HEK293T (cell line): ENCODE data around the gene CREB5.

Source experiments
- ARNT ChIP-seq: fragments of 450-650 bp; IDR thresholded peaks from 2 replicates; pipeline ENCODE4 v1.6.1; 2017; ENCODE audit warnings: mild to moderate bottlenecking
- BHLHE40 ChIP-seq: fragments of 450-650 bp; IDR thresholded peaks from 2 replicates; pipeline ENCODE4 v1.6.1; 2016; ENCODE audit warnings: mild to moderate bottlenecking, moderate library complexity, borderline replicate concordance
- ELF4 ChIP-seq: fragments of 450-650 bp; IDR thresholded peaks from 2 replicates; pipeline ENCODE4 v1.6.1; 2017; ENCODE audit warnings: antibody characterized with exemption
- L3MBTL2 ChIP-seq: fragments of 450-650 bp; conservative IDR thresholded peaks from 2 replicates; pipeline ENCODE4 v1.6.1; 2016; ENCODE audit warnings: mild to moderate bottlenecking
- SP1 ChIP-seq: fragments of 450-650 bp; IDR thresholded peaks from 2 replicates; pipeline ENCODE4 v1.6.1; 2017
- SUZ12 ChIP-seq: fragments of 450-650 bp; IDR thresholded peaks from 2 replicates; pipeline ENCODE4 v1.6.1; 2016; ENCODE audit warnings: mild to moderate bottlenecking
- ZNF384 ChIP-seq: fragments of 450-650 bp; IDR thresholded peaks from 2 replicates; pipeline ENCODE4 v1.6.1; 2016
- TF ChIP-seq, protein P1 (sequence below): fragments of 450-650 bp; IDR thresholded peaks from 2 replicates; pipeline ENCODE4 v1.6.1; 2016

GRCh38 chr7:28808796-28809533, 396.6 kb downstream of the CREB5 start:
- TF ChIP-seq SP1 (no peak), L3MBTL2 (no peak), ELF4 (no peak), BHLHE40 (no peak), ARNT (no peak), ZNF384 (no peak), SUZ12 (no peak)
- TF ChIP-seq, protein P1, sequence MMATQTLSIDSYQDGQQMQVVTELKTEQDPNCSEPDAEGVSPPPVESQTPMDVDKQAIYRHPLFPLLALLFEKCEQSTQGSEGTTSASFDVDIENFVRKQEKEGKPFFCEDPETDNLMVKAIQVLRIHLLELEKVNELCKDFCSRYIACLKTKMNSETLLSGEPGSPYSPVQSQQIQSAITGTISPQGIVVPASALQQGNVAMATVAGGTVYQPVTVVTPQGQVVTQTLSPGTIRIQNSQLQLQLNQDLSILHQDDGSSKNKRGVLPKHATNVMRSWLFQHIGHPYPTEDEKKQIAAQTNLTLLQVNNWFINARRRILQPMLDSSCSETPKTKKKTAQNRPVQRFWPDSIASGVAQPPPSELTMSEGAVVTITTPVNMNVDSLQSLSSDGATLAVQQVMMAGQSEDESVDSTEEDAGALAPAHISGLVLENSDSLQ = no peak
